GM21447 (cell line): ENCODE data around the gene ZDHHC19.
"Not testable (repeated sequence)": the region's sequence is repeated elsewhere in the genome, so short reads cannot be mapped to it uniquely, and the experiment has no call there.

Experiments used
- ATAC-seq: cut with Tn5 transposase; IDR thresholded peaks from one replicate; pipeline ENCODE4 v1.9.1; 2021; ENCODE audit not compliant: unreplicated experiment

The ZDHHC19 gene

DNA sequence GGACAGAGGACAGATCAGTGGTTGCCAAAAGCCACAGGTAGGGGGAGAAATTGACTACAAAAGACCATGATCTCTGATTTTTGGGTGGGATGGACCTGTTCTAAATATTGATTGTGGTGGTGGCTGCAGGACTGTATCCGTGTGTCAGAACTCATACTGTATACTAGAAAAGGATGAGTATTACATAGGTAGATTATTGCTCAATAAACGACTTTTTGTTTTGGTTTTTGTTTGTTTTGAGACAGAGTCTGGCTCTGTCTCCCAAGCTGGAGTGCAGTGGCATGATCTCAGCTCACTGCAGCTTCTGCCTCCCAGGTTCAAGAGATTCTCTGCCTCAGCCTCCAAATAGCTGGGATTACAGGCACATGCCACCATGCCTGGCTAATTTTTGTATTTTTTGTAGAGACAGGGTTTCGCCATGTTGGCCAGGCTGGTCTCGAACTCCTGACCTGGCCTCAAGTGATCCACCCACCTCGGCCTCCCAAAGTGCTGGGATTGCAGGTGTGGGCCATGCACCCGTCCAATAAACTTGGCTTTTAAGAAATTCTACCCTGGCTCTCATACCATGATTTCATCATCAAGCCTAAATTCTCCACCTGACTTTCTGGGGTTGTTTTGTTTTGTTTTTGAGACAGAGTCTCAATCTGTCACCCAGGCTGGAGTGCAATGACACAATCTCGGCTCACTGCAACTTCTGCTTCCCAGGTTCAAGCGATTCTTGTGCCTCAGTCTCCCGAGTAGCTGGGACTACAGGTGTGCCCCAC is 5.6 kb downstream of the ZDHHC19 start:
- not testable (repeated sequence) for ATAC-seq

GRCh38 chr3:196203846-196204245 is 7.4 kb downstream of the ZDHHC19 start:
- no peak for ATAC-seq

DNA sequence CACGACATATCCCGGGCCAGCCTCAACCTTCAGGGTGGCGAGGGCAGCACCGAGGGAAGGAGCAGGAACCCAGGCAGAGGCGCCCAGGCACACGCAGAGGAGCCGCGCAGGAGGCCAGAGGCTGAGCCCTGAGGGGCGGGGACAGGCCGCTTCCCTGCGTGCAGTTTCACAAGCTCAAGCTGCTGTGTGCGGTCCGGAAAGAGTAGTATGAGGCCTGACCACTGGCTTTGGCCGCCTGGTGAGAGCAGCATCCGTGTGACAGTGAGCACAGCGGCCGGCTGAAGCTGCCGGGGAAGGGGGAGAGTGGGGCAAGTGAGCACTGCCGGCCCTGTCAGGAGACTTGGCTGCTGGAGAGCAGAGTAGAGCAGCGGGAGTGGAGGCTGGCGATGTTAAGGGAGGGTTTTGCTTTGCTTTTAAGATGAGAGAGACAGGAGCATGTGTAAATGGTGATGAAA is 8.7 kb downstream of the ZDHHC19 start:
- no peak for ATAC-seq

GRCh38 chr3:196198771-196199753 is 12.1 kb downstream of the ZDHHC19 start:
- no peak for ATAC-seq

- ATAC-seq = no peak
Observed at GRCh38 chr3:196198081-196198675, 13.0 kb downstream of the ZDHHC19 start.

DNA sequence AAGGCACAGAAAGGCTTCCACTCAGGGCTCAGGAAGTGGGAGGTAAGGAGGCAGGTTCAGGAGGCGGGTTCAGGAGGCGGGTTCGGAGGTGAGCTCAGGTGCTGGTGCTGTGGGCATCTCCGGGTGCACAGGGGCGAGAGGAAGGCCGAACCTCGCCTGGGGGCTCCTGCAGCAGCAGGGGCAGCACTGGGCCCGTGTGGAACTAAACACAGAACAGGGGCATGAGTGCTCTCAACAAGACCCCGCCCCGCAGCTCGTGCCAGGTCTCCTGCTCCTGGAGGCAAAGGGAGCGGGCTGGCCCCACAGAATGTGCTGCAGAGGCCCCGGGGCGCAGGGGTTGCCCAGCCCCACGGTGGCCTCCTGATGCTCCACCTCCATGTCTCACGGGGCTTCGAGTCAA is 13.7 kb downstream of the ZDHHC19 start:
- ATAC-seq = no peak

DNA sequence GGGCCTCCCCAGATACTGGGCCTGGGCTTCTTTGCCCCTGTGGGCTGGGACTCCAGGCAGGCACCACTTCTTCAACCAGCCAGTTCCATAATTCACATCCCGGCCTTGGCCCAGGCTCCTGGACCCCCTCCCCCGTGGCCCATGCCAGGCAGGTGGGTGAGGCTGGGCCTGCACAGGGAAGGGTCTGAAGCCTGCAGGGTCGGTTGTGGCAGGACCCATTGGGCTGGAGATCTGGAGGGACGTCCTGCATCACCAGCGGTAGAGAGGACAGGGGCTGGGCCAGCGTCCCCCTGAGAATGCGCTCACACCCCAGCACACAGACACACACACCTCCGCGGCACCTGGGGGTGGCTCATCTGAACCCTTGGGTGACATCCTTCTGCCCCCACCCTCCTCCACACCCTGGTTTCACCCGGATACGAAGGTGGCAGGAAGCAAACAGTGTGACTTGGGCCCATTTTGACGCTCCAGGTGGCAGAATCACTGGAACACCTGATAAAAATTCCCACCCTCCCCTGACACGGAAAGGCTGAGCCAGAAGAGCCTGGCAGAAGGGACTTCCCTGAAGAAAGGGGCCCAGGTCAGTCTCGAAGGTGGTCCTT is 15.4 kb downstream of the ZDHHC19 start:
- ATAC-seq = no peak

DNA sequence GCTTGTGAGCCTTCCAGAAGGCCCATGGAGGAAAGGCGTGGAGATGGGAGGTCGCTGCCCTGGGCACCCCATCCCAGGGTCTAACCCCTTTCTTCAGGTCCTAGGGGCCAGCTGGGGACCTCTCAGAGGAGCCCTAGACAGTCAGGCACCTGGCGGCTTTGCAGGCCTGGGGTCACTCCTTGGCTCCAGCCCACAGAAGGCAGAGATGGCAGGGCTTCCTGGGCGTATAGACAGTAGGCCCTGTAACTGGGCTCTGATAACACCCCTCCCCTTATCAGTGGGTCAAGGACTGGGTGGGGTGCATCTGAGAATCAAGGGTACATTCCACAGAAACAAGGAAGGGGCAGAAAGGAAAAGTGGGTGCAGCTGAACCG is 16.7 kb downstream of the ZDHHC19 start:
- ATAC-seq = no peak

DNA sequence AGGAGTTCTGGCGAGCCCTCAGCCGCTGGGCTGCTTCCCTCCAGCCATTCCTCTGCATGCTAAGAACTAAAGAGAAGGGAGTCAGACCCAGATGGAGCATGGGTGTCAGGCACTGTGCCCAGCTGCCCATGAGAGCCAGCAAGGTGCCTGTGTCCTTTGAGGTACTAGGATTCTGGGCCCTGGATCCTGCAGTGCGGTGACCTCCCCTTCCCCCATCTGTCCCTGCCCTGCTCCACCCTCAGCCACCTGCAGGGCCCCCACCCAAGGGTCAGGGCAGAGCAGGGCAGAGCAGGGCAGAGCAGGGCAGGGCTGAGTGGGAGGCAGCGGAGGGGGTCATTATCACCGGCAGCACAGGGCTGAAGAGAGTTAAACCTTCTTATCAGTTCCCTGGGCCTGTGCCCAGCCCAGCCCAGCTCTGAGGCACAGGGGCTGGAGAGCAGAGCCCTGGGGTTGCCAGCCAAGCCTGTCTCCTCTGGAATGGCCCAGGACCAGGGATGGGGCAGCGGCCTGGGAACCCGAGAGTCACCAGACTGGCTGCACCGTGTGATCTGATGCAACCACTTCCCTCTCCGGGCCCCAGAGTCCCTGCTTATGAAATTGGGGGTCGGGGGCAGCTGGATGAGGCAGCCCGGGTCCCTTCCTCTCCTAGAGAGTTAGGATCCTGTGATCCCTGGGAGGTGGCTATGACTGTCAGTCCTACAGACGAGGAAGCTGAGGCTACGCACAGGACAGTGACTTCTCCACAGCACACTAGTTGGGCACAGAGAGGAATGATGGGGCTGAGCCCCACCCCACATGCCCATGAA is 17.3 kb downstream of the ZDHHC19 start:
- ATAC-seq = no peak

GRCh38 chr3:196193133-196193735 is 18.0 kb downstream of the ZDHHC19 start:
- ATAC-seq = no peak

GRCh38 chr3:196192524-196193051 is 18.6 kb downstream of the ZDHHC19 start:
- ATAC-seq = peak; percentile 15

GRCh38 chr3:196192036-196192523 is 19.1 kb downstream of the ZDHHC19 start:
- ATAC-seq = peak; percentile 46

GRCh38 chr3:196189566-196190347 is 21.4 kb downstream of the ZDHHC19 start:
- no peak for ATAC-seq

- peak; percentile 50 for ATAC-seq
Observed at GRCh38 chr3:196186651-196187573, 24.3 kb downstream of the ZDHHC19 start.

DNA sequence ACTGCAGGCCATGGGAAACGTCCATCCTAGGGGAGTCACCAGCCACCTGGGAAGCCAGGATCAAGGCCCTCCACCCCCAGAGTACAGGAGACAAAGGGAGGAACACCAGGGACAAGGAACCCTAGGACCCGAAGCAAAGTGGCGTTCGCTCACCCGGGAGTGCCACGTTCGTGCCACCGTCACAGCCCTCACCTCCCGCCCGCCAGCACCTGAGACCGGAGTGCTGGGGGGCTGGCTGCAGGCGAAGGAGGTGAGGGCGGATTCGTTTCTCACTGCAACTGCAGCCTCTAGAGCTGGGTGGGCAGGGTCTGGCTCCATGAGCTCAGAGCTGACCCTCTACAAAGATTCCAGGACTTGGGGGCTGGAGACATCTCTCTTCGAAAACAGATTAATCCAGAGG is 26.3 kb downstream of the ZDHHC19 start:
- no peak for ATAC-seq

- not testable (repeated sequence) for ATAC-seq
Observed at GRCh38 chr3:196184169-196184432, 27.1 kb downstream of the ZDHHC19 start.

DNA sequence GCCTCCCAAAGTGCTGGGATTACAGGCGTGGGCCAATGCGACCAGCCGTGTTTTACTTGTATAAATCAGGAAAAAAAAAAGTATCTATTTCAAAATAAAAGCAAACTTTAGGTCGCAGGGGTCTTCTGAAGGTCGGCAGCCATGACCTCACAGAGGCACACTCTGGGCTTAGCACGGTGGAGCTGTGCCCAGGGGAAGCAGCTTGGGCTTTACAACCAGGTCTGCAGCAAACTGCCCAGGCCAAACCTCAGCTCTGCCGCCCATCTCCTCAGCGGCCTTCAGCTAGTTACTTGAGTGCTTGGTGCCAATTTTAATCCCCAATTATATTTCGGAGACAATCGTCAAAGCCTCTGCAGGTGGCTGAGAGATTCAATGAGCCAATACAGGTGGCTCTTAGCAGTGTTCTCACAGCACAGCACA is 30.1 kb downstream of the ZDHHC19 start:
- ATAC-seq = no peak

DNA sequence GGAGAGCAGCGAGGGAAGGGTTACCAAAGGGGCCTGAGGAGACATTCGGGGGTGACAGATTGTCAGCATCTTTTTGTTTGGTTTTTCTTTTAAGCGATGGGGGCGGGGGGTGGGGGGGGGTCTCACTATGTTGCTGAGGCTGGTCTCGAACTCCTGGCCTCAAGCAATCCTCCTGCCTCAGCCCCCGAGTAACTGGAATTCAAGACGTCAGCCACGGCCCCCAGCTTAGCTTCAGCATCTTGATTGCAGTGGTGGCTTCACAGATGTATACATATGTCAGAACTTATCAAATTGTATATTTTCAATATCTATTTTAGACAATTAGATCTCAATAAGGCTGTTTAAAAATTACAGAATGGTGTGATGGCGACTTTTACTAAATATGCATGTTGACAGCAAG is 30.9 kb downstream of the ZDHHC19 start:
- no peak for ATAC-seq
